Stimulated activated CD4-positive, alpha-beta T cell treated with anti-CD3 and anti-CD28 coated beads, TNF-alpha, amount 100 ng/mL, for 1 hour (primary cell): Measurements from ENCODE around the gene PEG3.
"Not testable (repeated sequence)": the region's sequence is repeated elsewhere in the genome, so short reads cannot be mapped to it uniquely, and the experiment has no call there.

Source experiments
- DNase-seq, 3 donors: peaks; one replicate each; pipeline ENCODE4 v3.0.0-alpha.2; 2020; ENCODE audit warnings: low read depth in 3 of 3, low spot score in 1 of 3

PEG3 gene

GRCh38 chr19:56840451-56841192, at the start of gene PEG3, which contains the start of gene ZIM2:
Gene PEG3, minus strand, starts transcription at chr19:56840726. Its CDS starts 16,071 bp downstream, at chr19:56824655.
Gene ZIM2, minus strand, starts transcription at chr19:56840726. Its CDS starts 16,449 bp downstream, at chr19:56824277.
- DNase-seq, result no peak

- DNase-seq, result no peak
These were observed 44.9 kb upstream of the PEG3 start for GRCh38 chr19:56885173-56885985.

GRCh38 chr19:56884441-56884840, 43.9 kb upstream of the PEG3 start:
- no peak for DNase-seq

- DNase-seq, result no peak
These were observed 40.2 kb upstream of the PEG3 start for GRCh38 chr19:56880592-56881190.

- no peak for DNase-seq
These were observed 36.7 kb upstream of the PEG3 start for GRCh38 chr19:56877069-56877715.

- no peak for DNase-seq
These were observed 35.2 kb upstream of the PEG3 start for GRCh38 chr19:56875717-56876116.

- DNase-seq, result no peak
These were observed 34.0 kb upstream of the PEG3 start for GRCh38 chr19:56874530-56874929.

- DNase-seq, result no peak
These were observed 33.0 kb upstream of the PEG3 start for GRCh38 chr19:56873493-56873892.

- no peak for DNase-seq
These were observed 29.4 kb upstream of the PEG3 start for GRCh38 chr19:56869886-56870285.

- no peak for DNase-seq
These were observed 27.9 kb upstream of the PEG3 start for GRCh38 chr19:56868446-56868845.

- no peak for DNase-seq
These were observed 26.0 kb upstream of the PEG3 start for GRCh38 chr19:56866538-56866937.

GRCh38 chr19:56864443-56865125, 24.1 kb upstream of the PEG3 start:
- DNase-seq, result no peak

- no peak for DNase-seq
These were observed 22.2 kb upstream of the PEG3 start for GRCh38 chr19:56862741-56863140.

- DNase-seq, result not testable (repeated sequence)
These were observed 19.9 kb upstream of the PEG3 start for GRCh38 chr19:56860409-56860808.

- DNase-seq, result no peak
These were observed 17.5 kb upstream of the PEG3 start for GRCh38 chr19:56858026-56858425.

GRCh38 chr19:56856822-56857221, 16.3 kb upstream of the PEG3 start:
- DNase-seq, result no peak

GRCh38 chr19:56852361-56852760, 11.8 kb upstream of the PEG3 start:
- not testable (repeated sequence) for DNase-seq

GRCh38 chr19:56848166-56848565, 7.6 kb upstream of the PEG3 start:
- DNase-seq, result no peak

GRCh38 chr19:56842412-56842811, 1.9 kb upstream of the PEG3 start:
- DNase-seq, result no peak

- DNase-seq, result no peak
These were observed 642 bp upstream of the PEG3 start for GRCh38 chr19:56841193-56841543.
